DMS53 treated with DMSO at 0.1 percent for 48 hours (cell line): ENCODE measurements around the gene PCARE.

ENCODE experiments used
- DNase-seq: peaks from one replicate; lab custom pipeline; 2025; ENCODE audit not compliant: unreplicated experiment; lab: John Stamatoyannopoulos, UW

PCARE gene

GRCh38 chr2:29063646-29064345 lies 10.5 kb downstream of the PCARE start:
- DNase-seq = no peak

- no peak for DNase-seq
Measured at GRCh38 chr2:29063056-29063455, 11.3 kb downstream of the PCARE start.

- no peak for DNase-seq
Measured at GRCh38 chr2:29062371-29062770, 12.0 kb downstream of the PCARE start.

- DNase-seq = no peak
Measured at GRCh38 chr2:29061616-29062015, 12.7 kb downstream of the PCARE start.

GRCh38 chr2:29061176-29061575 lies 13.1 kb downstream of the PCARE start:
- DNase-seq = no peak

GRCh38 chr2:29060441-29060840 lies 13.9 kb downstream of the PCARE start:
- DNase-seq = no peak

GRCh38 chr2:29059624-29060023 lies 14.7 kb downstream of the PCARE start:
- DNase-seq = no peak

- DNase-seq = no peak
Measured at GRCh38 chr2:29057006-29057405, 17.3 kb downstream of the PCARE start.

DNA sequence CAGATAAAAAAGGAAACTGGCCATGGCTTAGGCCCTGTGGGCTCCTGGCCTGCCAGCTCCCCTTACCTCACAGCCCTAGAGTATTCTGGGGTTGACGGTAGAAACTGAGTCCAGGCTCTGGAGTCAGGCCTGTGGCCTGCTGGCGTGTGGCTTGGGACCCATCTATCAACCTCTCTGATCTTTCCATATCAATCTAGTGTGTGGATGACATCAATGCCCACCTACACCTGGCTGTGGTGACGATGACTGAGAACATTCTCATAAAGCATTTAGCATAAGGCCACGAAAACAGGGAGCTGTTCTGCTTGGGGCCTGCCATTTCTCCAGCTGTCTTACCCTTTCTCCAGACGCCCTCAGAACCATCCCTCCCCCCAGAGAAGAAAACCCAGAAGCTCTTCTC lies 17.9 kb downstream of the PCARE start:
- no peak for DNase-seq

DNA sequence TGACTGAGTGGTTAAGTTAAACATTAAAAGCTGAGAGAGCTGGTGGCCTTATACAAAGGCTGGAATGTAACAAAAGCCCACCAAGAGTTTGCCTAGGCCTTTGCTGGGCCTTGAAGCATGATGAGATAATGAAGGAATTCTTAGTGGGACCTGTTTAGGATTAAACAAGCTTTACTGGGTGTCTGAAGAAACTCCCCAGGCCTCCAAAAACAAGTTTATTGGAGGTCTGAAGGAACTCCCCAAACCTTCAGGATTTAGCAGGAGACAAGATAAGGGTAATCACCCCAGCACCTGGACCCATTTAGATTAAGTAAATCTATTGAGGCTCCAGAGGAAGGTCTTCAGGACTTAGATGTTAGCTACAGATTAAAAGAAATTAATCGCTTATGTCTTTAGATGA lies 18.7 kb downstream of the PCARE start:
- DNase-seq = no peak

DNA sequence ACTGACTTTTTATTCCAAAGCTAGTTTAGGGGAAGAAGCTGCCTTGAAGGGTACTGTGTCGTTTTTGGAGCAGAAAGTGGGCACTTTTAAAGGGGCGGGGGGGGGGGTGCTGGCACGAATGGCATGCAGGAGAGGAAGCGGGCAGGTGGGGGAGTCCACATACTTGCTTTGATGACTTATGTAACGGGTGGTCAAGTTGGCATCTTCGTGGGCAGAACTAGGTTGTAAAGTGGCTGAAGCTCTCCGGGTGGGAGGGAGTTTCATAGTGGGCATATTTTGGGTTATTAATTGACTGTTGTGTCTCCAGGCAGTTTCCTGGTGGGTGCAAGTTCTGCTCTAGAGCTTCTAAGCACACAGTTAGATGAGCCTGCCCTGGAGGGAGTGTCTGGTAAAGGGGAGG lies 19.9 kb downstream of the PCARE start:
- DNase-seq = no peak

DNA sequence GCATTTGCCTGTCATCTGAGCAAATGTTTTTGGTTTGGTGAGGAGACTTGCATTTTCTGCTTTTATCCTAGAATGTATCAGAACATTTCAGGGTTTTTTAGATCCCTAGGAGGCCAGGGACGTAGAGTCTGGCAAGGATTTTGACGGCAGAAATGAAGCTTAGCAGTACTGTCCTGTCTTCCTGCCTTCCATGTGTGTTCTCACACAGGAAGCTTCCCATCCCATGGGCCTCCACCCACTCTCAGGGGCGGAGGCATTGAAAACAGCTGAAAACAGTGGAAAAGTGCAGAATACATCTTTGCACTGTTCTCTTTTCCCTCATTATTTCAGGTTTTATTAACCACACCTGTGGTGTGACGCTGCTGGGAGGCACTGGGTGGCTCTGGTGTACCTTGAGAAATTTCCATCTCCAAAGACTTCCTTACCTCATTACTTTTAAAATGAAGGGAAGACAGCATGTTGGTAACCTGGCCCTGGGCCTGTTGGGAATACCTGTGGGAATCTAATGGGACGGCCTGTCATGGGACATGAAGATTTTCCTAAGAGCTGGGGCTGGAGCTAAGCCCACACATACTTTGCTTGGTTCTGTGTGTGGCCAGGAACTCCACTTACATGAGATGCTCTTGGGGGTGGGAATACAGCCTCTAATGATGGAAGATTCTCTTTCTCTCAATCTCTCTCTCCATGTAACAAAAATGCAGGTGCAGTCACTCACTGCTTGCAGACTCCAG lies 20.5 kb downstream of the PCARE start:
- DNase-seq = no peak

- DNase-seq = no peak
Measured at GRCh38 chr2:29053223-29053622, 21.1 kb downstream of the PCARE start.

- DNase-seq = no peak
Measured at GRCh38 chr2:29052807-29053206, 21.5 kb downstream of the PCARE start.

DNA sequence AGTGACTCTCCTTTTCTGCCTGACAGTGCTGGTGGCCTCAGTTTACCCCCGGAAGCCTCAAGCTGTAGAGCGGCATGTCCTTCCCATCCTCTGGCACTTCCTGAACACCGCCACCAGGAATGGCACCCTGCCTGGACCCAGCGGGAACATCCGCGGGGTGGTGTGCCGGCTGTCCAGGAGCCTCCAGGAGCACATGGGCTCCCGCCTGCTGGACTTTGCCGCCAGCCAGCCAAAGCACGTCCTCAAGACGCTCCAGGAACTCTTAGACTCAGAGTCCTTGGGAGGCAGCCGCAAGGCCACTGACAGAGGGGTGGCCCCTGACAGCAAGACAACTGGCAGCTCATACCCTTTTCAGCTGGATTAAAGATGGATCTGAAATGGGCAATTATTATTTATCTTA lies 22.6 kb downstream of the PCARE start:
- DNase-seq = no peak

DNA sequence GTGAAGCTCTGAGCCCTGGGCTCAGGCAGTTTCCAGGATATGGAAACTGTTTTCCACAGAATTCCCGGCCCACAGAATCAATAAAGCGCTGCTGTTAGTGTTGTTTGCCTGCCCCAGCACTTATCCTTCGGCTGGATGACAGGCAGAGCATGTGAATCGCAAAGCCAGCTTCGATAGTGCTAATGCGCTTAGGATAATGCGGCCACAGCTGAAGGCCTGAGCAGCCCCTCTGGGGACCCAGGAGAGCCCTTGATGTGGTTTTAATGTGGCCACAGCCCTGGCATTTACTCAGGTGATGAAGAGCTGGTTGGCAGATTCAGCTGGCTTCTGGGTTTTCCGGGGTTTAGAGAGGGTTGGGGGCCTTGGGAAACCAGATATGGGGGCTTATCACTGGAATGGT lies 23.7 kb downstream of the PCARE start:
- DNase-seq = no peak

DNA sequence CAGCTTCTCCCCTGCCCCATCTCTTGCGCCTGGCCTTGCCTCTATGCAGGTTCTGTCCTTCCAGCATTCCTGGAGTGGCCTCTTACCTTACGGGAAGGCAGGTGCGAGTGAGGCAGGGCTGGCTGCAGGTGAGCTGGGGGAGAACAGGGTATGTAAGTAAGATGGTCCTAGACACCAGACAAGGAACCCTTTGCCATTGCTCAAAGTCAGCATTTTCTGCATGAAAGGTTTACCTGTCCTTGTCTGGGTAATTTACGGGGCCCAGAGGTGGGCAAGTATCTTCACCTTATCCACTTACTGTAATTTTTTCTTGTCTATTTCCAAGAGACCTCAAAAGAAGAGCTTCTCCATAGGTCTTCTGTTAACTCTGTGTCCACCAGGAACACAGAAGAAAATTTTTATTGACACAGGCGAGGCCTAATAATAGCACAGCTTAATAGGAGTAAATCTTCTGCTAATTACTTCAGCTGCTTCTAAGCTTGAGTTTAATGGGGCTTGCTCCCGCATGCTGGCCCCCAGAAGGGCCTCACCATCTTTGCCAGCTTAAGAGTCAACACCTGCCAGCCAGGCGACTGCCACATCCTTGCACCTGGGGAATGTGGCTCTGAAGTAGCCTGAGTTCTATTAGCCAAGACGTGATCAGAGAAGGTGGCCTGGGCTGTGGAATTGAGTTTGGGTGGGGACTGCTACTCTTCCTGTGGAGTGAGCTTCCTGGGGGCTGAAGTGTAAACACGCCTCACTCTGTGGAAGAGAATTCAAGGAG lies 27.1 kb downstream of the PCARE start:
- DNase-seq = no peak

GRCh38 chr2:29046321-29046720 lies 28.0 kb downstream of the PCARE start:
- no peak for DNase-seq

- DNase-seq = no peak
Measured at GRCh38 chr2:29044459-29044858, 29.9 kb downstream of the PCARE start.

DNA sequence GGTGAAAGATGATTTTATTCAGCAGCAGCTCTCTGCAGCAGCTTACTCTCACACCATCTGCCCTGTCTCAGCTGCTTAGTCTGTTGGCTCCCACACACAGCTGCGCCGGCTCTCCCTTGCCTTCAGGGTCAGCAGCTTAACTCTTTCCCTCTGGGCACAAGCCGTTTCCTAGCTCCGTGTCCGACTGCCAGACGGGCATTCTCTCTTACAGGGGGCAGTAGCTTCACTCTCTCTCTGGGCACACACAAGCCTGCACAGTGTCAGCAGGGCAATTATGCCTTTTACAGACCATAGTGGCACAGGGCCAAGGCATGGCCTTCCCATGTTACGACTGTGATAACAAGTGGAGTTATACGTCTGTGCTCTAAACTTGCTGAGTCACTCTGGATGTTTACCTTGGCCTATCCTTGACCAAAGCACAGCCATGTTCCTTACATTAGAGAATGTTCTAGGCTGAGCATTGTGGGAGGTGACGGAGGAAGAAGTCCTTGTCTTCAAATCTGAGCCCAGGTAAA lies 31.7 kb downstream of the PCARE start:
- no peak for DNase-seq

GRCh38 chr2:29041161-29041660 lies 33.1 kb downstream of the PCARE start:
- no peak for DNase-seq

DNA sequence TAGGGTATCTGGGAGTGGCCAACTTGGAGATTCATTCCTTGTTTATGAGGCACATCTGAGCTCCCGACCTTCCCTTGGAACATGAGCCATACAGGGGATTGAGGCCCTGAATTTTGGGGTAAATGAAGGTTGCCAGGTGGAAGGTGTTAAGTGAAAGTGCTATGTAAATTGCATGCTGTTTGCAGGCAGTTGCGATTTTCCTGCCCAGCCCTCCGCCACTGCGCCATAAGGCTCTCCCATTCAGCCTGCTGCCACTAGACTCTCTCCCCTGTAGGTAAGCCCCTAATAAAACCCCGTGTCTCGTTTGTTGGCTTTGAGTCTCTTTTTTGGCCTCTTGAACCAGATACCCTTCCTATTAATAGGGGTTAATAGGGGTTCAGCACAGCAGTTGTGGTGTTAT lies 33.8 kb downstream of the PCARE start:
- DNase-seq = no peak
